Measurements from ENCODE around the gene APOBEC3C.
"Not testable (repeated sequence)": the region's sequence is repeated elsewhere in the genome, so short reads cannot be mapped to it uniquely, and the experiment has no call there.

Gene APOBEC3C

GRCh38 chr22:39013942-39014722, at the start of gene APOBEC3C:
Gene APOBEC3C, plus strand, starts transcription at chr22:39014257. Its CDS starts 106 bp downstream, at chr22:39014363.
- DNase-seq (ENCODE audit: low spot score) = peak; percentile 57

- DNase-seq (ENCODE audit: low spot score) = no peak
Measured at GRCh38 chr22:38964306-38964705, 49.8 kb upstream of the APOBEC3C start.

- DNase-seq (ENCODE audit: low spot score) = no peak
Measured at GRCh38 chr22:38964989-38965388, 49.1 kb upstream of the APOBEC3C start.

GRCh38 chr22:38965614-38966379, 48.3 kb upstream of the APOBEC3C start:
- DNase-seq (ENCODE audit: low spot score) = no peak

- no peak for DNase-seq (ENCODE audit: low spot score)
Measured at GRCh38 chr22:38966380-38966702, 47.7 kb upstream of the APOBEC3C start.

GRCh38 chr22:38966942-38967341, 47.1 kb upstream of the APOBEC3C start:
- no peak for DNase-seq (ENCODE audit: low spot score)

- peak; percentile 41 for DNase-seq (ENCODE audit: low spot score)
Measured at GRCh38 chr22:38967451-38968450, 46.3 kb upstream of the APOBEC3C start.

- DNase-seq (ENCODE audit: low spot score) = no peak
Measured at GRCh38 chr22:38968801-38969200, 45.3 kb upstream of the APOBEC3C start.

GRCh38 chr22:38970551-38970950, 43.5 kb upstream of the APOBEC3C start:
- no peak for DNase-seq (ENCODE audit: low spot score)

GRCh38 chr22:38971202-38971601, 42.9 kb upstream of the APOBEC3C start:
- DNase-seq (ENCODE audit: low spot score) = no peak

GRCh38 chr22:38971791-38972190, 42.3 kb upstream of the APOBEC3C start:
- DNase-seq (ENCODE audit: low spot score) = no peak

GRCh38 chr22:38972558-38972957, 41.5 kb upstream of the APOBEC3C start:
- DNase-seq (ENCODE audit: low spot score) = no peak

GRCh38 chr22:38973289-38974169, 40.5 kb upstream of the APOBEC3C start:
- DNase-seq (ENCODE audit: low spot score) = no peak

GRCh38 chr22:38974170-38974825, 39.8 kb upstream of the APOBEC3C start:
- DNase-seq (ENCODE audit: low spot score) = no peak

GRCh38 chr22:38974826-38975175, 39.3 kb upstream of the APOBEC3C start:
- no peak for DNase-seq (ENCODE audit: low spot score)

GRCh38 chr22:38977289-38977688, 36.8 kb upstream of the APOBEC3C start:
- DNase-seq (ENCODE audit: low spot score) = not testable (repeated sequence)

- not testable (repeated sequence) for DNase-seq (ENCODE audit: low spot score)
Measured at GRCh38 chr22:38980587-38980986, 33.5 kb upstream of the APOBEC3C start.

GRCh38 chr22:38981005-38981991, 32.8 kb upstream of the APOBEC3C start:
- no peak for DNase-seq (ENCODE audit: low spot score)

Data from pons (tissue), 1 donor.